Neural progenitor cell (in vitro differentiated cells): ENCODE data around the gene C19orf12.

ENCODE experiments used
- EZH2 ChIP-seq: fragments of 200-600 bp; sonication (generic); IDR thresholded peaks from 2 replicates; pipeline ENCODE4 v1.6.1; 2017; ENCODE audit warnings: antibody characterized with exemption, mild to moderate bottlenecking, moderate library complexity
- EZH2phosphoT487 ChIP-seq: fragments of 200-600 bp; sonication (generic); IDR thresholded peaks from 2 replicates; pipeline ENCODE4 v1.6.1; 2017; ENCODE audit warnings: antibody characterized with exemption
- TF ChIP-seq, protein P1 (sequence below): fragments of 200-600 bp; sonication (generic); IDR thresholded peaks from 2 replicates; pipeline ENCODE4 v1.5.1; 2017; ENCODE audit warnings: antibody characterized with exemption, mild to moderate bottlenecking

GRCh38 chr19:29673451-29674371 is 41.4 kb downstream of the C19orf12 start:
- TF ChIP-seq, protein P1, sequence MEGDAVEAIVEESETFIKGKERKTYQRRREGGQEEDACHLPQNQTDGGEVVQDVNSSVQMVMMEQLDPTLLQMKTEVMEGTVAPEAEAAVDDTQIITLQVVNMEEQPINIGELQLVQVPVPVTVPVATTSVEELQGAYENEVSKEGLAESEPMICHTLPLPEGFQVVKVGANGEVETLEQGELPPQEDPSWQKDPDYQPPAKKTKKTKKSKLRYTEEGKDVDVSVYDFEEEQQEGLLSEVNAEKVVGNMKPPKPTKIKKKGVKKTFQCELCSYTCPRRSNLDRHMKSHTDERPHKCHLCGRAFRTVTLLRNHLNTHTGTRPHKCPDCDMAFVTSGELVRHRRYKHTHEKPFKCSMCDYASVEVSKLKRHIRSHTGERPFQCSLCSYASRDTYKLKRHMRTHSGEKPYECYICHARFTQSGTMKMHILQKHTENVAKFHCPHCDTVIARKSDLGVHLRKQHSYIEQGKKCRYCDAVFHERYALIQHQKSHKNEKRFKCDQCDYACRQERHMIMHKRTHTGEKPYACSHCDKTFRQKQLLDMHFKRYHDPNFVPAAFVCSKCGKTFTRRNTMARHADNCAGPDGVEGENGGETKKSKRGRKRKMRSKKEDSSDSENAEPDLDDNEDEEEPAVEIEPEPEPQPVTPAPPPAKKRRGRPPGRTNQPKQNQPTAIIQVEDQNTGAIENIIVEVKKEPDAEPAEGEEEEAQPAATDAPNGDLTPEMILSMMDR = no peak
- TF ChIP-seq EZH2 (no peak), EZH2phosphoT487 (no peak)
